GM18868 (cell line): ENCODE measurements around the gene HPF1.
"Not testable (repeated sequence)": the region's sequence is repeated elsewhere in the genome, so short reads cannot be mapped to it uniquely, and the experiment has no call there.

Source experiments
- ATAC-seq: cut with Tn5 transposase; IDR thresholded peaks from one replicate; pipeline ENCODE4 v1.9.1; 2021; ENCODE audit warnings: mild to moderate bottlenecking, moderate library complexity; ENCODE audit not compliant: unreplicated experiment

The HPF1 gene

DNA sequence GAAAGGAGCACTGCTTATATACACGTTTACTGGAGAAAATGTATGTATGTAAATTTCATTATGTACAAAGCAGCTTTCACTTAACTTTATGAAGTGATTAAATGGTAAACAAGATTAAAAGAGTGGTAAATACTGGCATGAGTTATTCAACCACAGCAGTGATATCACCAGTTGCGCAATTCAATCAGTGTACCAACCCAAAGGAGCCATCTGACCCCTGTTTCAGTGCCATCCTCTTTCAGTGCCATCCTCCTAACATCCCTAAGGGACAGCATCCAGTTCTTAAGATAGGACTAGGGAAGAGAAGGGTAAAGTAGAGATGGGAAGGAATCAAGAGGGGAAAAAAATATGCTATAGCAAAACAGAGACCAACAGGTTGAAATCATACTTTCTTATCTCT, 16.2 kb downstream of the HPF1 start:
- no peak for ATAC-seq

DNA sequence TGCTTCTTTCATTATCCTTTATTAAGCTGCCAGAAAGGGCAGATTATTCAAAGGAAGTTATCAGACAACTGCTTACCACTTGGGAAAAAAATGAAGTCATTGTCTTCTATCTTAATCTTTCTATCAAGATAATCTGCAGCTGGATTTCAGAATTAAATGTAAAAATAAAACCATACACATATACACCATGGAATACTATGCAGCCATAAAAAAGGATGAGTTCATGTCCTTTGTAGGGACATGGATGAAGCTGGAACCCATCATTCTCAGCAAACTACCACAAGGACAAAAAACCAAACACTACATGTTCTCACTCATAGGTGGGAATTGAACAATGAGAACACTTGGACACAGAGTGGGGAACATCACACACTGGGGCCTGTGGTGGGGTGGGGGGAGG, 19.1 kb downstream of the HPF1 start:
- not testable (repeated sequence) for ATAC-seq

DNA sequence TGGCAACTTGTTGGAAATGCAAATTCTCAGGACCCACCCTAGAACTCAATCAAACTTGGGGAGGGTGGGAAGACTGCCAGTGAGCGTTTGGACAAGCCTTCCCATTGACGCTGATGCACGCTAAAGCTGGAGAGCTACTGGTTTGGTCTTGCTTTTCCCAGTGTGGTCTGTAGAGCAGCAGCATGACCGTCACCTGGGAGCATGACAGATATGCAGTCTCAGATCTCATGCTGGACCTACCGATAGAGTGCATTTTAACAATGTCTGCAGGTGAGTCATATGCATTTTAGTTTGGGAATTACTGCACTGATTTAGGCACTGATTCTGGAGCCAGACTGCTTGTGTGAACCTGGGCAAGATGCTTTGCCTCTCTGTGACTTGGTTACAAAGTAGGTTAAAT, 27.2 kb downstream of the HPF1 start:
- ATAC-seq = no peak

DNA sequence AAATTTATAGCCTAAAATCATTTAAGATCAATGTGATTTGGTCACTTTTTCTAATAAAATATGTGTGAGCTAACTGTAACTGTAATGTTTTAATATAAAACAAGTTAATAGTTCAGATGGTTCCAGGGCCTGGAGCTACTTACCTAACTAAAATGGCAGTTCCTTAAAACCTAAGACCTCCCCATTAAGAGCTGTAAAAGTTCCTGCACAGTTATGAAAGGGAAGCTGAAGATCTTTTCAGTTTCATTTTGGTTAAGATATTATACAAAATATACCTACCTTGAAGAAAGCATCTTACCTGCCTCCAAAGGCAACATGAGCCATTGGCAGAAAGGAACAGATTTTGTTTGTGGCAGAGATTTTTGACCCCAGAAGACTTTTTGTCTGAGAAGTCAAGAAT, 30.1 kb downstream of the HPF1 start:
- ATAC-seq = no peak

DNA sequence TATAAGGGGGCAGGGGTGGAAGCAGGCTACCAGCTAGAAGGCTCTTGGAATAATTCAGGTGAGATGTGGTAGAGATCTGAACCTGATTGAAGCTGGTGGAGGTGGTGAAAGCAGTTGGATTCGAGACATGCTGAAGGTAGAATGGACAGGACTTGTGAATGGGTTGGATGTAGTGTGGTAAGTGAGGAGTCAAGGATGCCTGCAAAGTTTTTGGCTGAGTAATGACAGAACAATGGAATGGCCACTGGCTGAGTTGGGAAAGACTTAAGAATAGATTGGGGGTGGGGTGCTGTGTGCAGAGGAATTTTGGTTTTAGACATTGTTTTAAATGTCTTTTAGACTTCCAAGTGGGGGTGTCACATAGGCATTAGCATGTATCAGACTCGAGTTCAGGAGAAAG, 33.5 kb downstream of the HPF1 start:
- no peak for ATAC-seq

- ATAC-seq = no peak
Observed at GRCh38 chr4:169723207-169723965, 34.4 kb downstream of the HPF1 start.

- no peak for ATAC-seq
Observed at GRCh38 chr4:169720529-169720928, 37.2 kb downstream of the HPF1 start.

DNA sequence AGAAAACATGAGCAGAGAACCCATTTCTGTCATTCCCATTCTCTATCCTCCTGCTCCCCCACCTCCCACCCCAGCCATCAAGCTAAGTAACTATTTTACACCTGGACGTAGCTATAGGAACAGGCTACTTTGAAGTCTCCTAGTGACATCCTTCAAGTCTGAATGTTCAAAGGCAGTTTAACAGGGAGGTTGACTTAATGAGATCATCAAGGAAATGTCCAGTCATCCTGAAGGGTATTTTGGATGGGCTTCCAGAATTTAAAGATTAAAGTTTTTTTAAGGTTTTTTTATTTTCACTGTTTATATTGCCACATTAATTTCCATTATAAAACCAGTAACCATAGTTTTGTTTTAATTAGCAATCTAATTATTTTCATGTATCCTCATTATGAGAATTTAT, 41.1 kb downstream of the HPF1 start:
- no peak for ATAC-seq

DNA sequence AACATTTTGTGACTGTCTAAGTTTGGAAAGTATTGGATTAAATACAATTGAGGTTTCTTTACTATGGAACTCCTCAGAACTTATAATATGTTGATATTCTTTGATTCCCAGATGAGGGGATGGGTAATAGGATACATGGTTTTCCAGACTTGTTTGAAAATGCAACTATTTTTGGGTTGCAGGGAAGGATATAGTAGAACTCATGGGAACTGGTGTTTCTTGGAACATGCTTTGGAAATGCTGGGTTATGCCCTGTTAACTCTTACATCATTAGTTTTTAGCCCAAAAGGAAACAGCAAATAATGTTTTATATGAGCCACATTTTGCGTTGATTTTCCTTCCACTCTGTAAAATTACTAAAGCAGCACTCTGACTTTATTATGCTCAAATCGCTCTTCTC, 41.9 kb downstream of the HPF1 start:
- ATAC-seq = no peak

DNA sequence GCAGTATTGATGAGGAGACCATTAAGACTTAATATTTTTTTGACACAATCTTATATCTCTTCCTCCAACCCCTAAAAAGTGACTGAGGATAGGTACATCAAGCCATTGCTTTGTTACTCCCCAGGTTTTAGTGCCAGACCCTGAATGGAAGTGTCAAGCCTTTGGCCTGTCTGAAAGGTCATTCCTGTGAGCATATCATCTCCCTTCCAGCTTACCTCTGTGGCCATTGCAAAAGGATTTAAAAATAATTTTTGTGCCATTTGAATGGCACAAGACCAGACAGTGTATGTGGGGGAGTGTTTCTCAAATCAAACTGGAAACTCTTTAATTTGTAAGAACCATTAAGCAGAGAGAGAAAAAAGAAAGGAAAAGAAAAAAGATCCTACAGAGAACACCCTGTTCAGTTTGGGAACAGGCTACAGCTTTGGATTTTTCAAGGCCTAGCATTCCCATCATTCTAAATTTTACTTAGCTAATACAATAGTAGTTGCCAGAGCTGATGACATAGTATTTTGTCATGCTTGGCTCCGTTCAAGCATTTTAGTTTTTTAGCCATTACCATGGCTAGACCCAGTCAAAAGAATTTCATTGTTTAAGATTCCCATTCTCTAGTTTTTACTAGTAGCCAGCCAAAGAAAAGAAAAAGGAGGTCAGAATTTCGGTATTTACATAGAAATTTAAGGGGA, 49.6 kb downstream of the HPF1 start:
- ATAC-seq = no peak

DNA sequence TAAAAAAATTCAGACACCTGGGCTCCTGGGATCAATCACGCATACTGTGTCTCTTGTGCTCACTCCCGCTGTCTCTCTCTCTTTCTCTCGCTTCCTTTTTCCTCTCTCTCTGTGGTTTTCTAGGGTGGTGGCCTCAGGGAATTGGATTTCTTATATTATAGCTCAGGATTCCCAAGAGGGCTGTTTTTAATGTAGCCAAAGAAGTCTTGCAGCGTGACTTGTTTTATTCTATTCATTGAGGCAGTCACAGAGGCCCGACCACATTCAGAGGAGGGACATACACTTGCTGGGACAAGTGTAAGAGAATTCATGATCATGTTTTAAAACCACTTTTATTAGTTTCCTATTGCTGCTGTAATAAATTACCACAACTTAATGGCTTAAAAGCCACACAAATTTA, 59.4 kb downstream of the HPF1 start:
- ATAC-seq = no peak

GRCh38 chr4:169690787-169691186, 67.0 kb downstream of the HPF1 start:
- no peak for ATAC-seq

- no peak for ATAC-seq
Observed at GRCh38 chr4:169689681-169690080, 68.1 kb downstream of the HPF1 start.

DNA sequence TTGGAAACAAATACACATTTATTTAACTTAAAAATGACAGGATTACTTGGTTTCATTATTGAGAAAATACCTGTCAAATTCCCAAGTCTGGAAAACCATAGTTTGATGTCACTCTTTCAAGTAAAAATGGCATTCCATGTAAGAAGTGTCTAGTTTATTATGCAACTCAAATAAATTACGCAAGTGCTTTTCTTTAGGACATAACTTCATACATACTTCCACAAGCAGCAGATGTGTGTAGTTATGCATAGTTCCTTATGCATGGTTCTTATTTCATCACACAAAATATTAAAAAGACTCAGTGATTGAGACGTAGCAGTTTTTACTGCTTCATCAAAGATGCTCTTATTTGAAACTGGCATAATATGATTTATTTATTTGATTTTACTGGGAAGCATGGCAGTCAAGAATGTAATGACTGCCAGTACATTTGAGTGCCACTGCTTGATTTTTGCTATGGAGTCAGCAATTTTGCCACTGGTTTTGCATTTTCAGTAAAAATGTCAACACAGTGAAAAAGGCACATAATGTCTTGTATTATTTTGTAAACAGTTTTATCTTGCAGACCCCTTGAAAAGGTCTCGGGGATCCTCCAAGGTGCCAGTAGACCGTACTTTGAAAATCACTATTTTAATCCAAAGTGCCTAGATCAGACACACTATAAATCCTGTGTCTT, 75.2 kb downstream of the HPF1 start:
- no peak for ATAC-seq
